AG04450 (cell line): Measurements from ENCODE around the gene SPATA32. TPM values are rescaled to one million over a fixed set of nuclear protein-coding genes. Genes with fewer than 3 reads are reported as not detected.

ENCODE experiments used
- CTCF ChIA-PET: fragments of 300-600, 350-600 bp; formaldehyde crosslinking; extraction: SDS; loops from one replicate; lab custom pipeline; 2022; ENCODE audit warnings: antibody characterized with exemption, inconsistent platforms; lab: Charles Lee
- POLR2A ChIA-PET: fragments of 350-600 bp; formaldehyde crosslinking; extraction: SDS; loops from one replicate; lab custom pipeline; 2021; ENCODE audit warnings: antibody characterized with exemption, inconsistent platforms; lab: Yijun Ruan, JAX
- DNase-seq: peaks from one replicate; pipeline ENCODE4 v3.0.0-alpha.2; 2011; ENCODE audit warnings: low read depth, low spot score
- H3K27ac ChIP-seq: one replicate; pipeline ENCODE4 v1.5.1; 2012; ENCODE audit warnings: low read depth, low read length, control low read depth
- H3K27me3 ChIP-seq: one replicate; pipeline ENCODE4 v1.6.0; 2012; ENCODE audit warnings: low read length; ENCODE audit not compliant: control insufficient read depth, insufficient read depth
- H3K4me3 ChIP-seq: 2 replicates; pipeline ENCODE4 v1.5.1; 2011; ENCODE audit warnings: mild to moderate bottlenecking, low read depth, low read length, control low read depth
- H3K9me3 ChIP-seq: 2 replicates; pipeline ENCODE4 v1.5.1; 2012; ENCODE audit warnings: low read length; ENCODE audit not compliant: control insufficient read depth, insufficient read depth
- CTCF ChIP-seq: IDR thresholded peaks from 2 replicates; pipeline ENCODE4 v1.5.1; 2011; ENCODE audit warnings: low read depth, low read length, control low read depth, inconsistent platforms
- polyA plus RNA-seq: library from polyadenylated mRNA; depleted of rRNA; stranded (reverse); fragments of >200 nt; gene quantifications from 2 replicates; pipeline ENCODE4 v1.2.3, GENCODE V29; 2011

The SPATA32 gene
- polyA plus RNA-seq, 1 experiment, result not detected

- H3K27ac ChIP-seq, result no peak overlapping the region
- no peak for DNase-seq
- no peak overlapping the region for H3K4me3 ChIP-seq
- H3K9me3 ChIP-seq, result no peaks in the 10 kb centered on the region
- H3K27me3 ChIP-seq, result no peaks in the 10 kb centered on the region
- no peak for TF ChIP-seq CTCF
- ChIA-PET POLR2A (no interaction called here), CTCF (interaction anchor here (1.0 to 2.1 kb wide), 2 partner anchors 34 to 115 kb away, joined by 3 to 7 read pairs; no protein-coding TSS in a partner anchor)
These were observed 8.0 kb upstream of the SPATA32 start for GRCh38 chr17:45269912-45270311.

GRCh38 chr17:45267436-45268055 is 5.7 kb upstream of the SPATA32 start:
- ChIA-PET CTCF (interaction anchor here (1.6 kb wide), 1 partner anchor 10 kb away, joined by 8 read pairs; no protein-coding TSS in a partner anchor), POLR2A (interaction anchor here (0.6 kb wide), 1 partner anchor 119 kb away, joined by 3 read pairs; the partner anchor contains the start of gene HEXIM1)
- Histone ChIP-seq H3K27me3 (no peaks in the 10 kb centered on the region), H3K27ac (no peak overlapping the region), H3K9me3 (no peaks in the 10 kb centered on the region), H3K4me3 (no peak overlapping the region)
- TF ChIP-seq CTCF, result no peak
- no peak for DNase-seq

GRCh38 chr17:45266372-45266926 is 4.6 kb upstream of the SPATA32 start:
- POLR2A ChIA-PET, result interaction anchor here (1.0 to 1.5 kb wide), 2 partner anchors 16 to 118 kb away, joined by 3 read pairs; no protein-coding TSS in a partner anchor
- H3K27me3 ChIP-seq, result no peaks in the 10 kb centered on the region

GRCh38 chr17:45265821-45266220 is 3.9 kb upstream of the SPATA32 start:
- TF ChIP-seq CTCF, result no peak
- Histone ChIP-seq H3K27me3 (no peaks in the 10 kb centered on the region), H3K27ac (peak overlapping the region; percentile 61), H3K9me3 (no peaks in the 10 kb centered on the region; the same call in 1 of the 2 replicates), H3K4me3 (no peak overlapping the region)
- ChIA-PET POLR2A (interaction anchor here (1.0 to 1.5 kb wide), 2 partner anchors 17 to 117 kb away, joined by 3 read pairs; no protein-coding TSS in a partner anchor), CTCF (interaction anchor here (0.6 to 1.9 kb wide), 9 partner anchors 10 to 160 kb away, joined by 3 to 11 read pairs (median 3); no protein-coding TSS in a partner anchor)
- no peak for DNase-seq

More at GRCh38 chr17:45266372-45266926, 4.6 kb upstream of the SPATA32 start:
- peak overlapping the region; percentile 61 for H3K27ac ChIP-seq
- no peak overlapping the region for H3K4me3 ChIP-seq
- DNase-seq, result no peak
- no peak for TF ChIP-seq CTCF
- CTCF ChIA-PET, result interaction anchor here (0.7 to 1.9 kb wide), 8 partner anchors 9 to 159 kb away, joined by 3 to 11 read pairs (median 4); no protein-coding TSS in a partner anchor
- H3K9me3 ChIP-seq, result no peaks in the 10 kb centered on the region; the same call in 1 of the 2 replicates

GRCh38 chr17:45264988-45265387 is 3.1 kb upstream of the SPATA32 start:
- ChIA-PET POLR2A (no interaction called here), CTCF (interaction anchor here (1.9 kb wide), 2 partner anchors 12 to 120 kb away, joined by 6 to 11 read pairs; no protein-coding TSS in a partner anchor)
- Histone ChIP-seq H3K9me3 (no peaks in the 10 kb centered on the region; the same call in 1 of the 2 replicates), H3K27me3 (no peaks in the 10 kb centered on the region), H3K27ac (no peak overlapping the region), H3K4me3 (no peak overlapping the region)
- DNase-seq, result no peak
- no peak for TF ChIP-seq CTCF
